ENCODE results near the gene CBLB.

- TF ChIP-seq NR2F2 (IDR thresholded peaks at IDR 0.05) (no peak), CTCF (IDR thresholded peaks at IDR 0.05; ENCODE audit: low read depth, low read length, missing input control) (no peak), ZBTB33 (IDR thresholded peaks at IDR 0.05) (no peak), YY1 (IDR thresholded peaks at IDR 0.05) (no peak), JUND (IDR thresholded peaks at IDR 0.05) (no peak)
Measured at GRCh38 chr3:105788593-105788992, 80.2 kb downstream of the CBLB start.
